ENCODE data around the gene KCNJ12. TPM values are rescaled to one million over a fixed set of nuclear protein-coding genes. Genes with fewer than 3 reads are reported as not detected.
"Not testable (repeated sequence)": the region's sequence is repeated elsewhere in the genome, so short reads cannot be mapped to it uniquely, and the experiment has no call there.

The KCNJ12 gene
- total RNA-seq, 1 donor from 2014 or later: not detected

DNA sequence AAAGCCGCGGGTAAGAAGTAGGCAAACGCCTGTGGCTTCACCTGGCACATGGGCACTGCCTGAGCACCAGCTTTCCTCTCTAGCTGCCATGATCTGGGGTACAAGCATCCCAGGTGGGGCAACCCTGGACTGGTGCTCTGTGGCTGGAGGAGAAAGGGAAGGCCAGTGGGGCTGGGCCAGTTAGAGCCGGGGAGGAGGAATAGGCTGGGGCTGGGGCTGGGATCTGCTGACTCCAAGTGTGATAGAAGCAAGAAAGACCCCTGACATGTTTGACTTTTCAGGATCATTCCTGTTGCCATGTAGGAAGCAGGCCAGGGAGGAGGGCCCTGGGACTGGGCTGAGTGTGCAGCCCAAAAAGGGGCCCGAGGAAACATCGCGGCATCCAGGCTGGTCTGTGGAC is 48.5 kb downstream of the KCNJ12 start:
- H3K4me3 Mint-ChIP-seq; H3K4me1 Mint-ChIP-seq; DNase-seq; H3K9me3 Mint-ChIP-seq; H3K27me3 Mint-ChIP-seq; H3K27ac Mint-ChIP-seq; ATAC-seq (ENCODE audit: low read depth); CTCF ChIA-PET; intact Hi-C loops (cut with micrococcal nuclease); H3K36me3 Mint-ChIP-seq (ENCODE audit: low read depth); POLR2A ChIA-PET: not testable (repeated sequence)

DNA sequence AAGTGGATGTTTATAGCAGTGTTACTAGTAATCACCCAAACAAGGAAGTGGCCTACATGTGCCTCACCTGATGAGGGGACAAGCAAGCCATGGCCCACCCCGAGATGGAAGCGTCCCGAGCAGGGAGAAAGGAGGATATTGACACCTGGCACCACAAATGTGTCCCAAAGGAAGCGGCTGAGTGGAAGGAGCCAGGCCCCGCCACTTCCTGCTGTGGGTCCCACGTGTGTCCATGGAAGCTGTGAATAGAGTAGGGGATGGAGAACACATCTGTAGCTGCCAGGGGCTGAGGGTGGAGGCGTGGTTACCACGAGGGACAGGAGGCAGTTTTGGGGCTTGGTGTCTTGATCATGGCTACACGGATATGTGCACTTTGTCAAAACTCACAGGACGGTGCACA is 49.2 kb downstream of the KCNJ12 start:
- Mint-ChIP-seq H3K36me3 (ENCODE audit: low read depth) (no peaks in the 10 kb centered on the region), H3K27me3 (peaks cover 6% of the 10 kb centered on the region), H3K27ac (no peak overlapping the region), H3K4me3 (no peak overlapping the region), H3K4me1 (no peaks in the 10 kb centered on the region), H3K9me3 (no peaks in the 10 kb centered on the region)
- POLR2A ChIA-PET: no interaction called here
- CTCF ChIA-PET: no interaction called here
- ATAC-seq (ENCODE audit: low read depth) (no peak), DNase-seq (no peak)
- TF ChIP-seq, protein P1, sequence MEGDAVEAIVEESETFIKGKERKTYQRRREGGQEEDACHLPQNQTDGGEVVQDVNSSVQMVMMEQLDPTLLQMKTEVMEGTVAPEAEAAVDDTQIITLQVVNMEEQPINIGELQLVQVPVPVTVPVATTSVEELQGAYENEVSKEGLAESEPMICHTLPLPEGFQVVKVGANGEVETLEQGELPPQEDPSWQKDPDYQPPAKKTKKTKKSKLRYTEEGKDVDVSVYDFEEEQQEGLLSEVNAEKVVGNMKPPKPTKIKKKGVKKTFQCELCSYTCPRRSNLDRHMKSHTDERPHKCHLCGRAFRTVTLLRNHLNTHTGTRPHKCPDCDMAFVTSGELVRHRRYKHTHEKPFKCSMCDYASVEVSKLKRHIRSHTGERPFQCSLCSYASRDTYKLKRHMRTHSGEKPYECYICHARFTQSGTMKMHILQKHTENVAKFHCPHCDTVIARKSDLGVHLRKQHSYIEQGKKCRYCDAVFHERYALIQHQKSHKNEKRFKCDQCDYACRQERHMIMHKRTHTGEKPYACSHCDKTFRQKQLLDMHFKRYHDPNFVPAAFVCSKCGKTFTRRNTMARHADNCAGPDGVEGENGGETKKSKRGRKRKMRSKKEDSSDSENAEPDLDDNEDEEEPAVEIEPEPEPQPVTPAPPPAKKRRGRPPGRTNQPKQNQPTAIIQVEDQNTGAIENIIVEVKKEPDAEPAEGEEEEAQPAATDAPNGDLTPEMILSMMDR (IDR thresholded peaks at IDR 0.05): no peak
- intact Hi-C loops (cut with micrococcal nuclease): no loop called here

DNA sequence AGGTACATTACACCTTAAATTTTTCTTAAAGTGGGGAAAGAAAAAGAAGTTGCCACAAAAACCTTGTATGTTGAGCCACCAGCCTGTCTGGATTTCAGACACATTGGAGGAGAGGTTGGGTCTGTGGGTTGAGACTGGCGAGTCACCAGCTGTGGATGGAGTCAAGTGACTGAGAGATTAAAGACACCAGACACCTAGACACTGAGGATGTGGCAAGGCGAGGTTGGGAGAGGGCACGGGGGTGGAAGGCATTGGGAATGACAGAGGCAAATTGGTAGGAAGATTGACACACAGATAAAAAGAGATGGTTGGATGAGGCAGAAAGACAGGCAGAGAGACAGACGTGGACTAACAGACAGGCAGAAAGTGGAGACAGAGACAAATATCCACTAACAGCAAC is 49.6 kb downstream of the KCNJ12 start:
- CTCF ChIA-PET: no interaction called here
- no peak overlapping the region for H3K27ac Mint-ChIP-seq
- intact Hi-C loops (cut with micrococcal nuclease): no loop called here
- H3K4me1 Mint-ChIP-seq: no peaks in the 10 kb centered on the region
- POLR2A ChIA-PET: no interaction called here
- H3K4me3 Mint-ChIP-seq: no peak overlapping the region
- DNase-seq: no peak
- TF ChIP-seq, protein P1 (IDR thresholded peaks at IDR 0.05): no peak
- H3K27me3 Mint-ChIP-seq: peaks cover 6% of the 10 kb centered on the region
- ATAC-seq (ENCODE audit: low read depth): no peak
- no peaks in the 10 kb centered on the region for H3K9me3 Mint-ChIP-seq
- H3K36me3 Mint-ChIP-seq (ENCODE audit: low read depth): no peaks in the 10 kb centered on the region

DNA sequence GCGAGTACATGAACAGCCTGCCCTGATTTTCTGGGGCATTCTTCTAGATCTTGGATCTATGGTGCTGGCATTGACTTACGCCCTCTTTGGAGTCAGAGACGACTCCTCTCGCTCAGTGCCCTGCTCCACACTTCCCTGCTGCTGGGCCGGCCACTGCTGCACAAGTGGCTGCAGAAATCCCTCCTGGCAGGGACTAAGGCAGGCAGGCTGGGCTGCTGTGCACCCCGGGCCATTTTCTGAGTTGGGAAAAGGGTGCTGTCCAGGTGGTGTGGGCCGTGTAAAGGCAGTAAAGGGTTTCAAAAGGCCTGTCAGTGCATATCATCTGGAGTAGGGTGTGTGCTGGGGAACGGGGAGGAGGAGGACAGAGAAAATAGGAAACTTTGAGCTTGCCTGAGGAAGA is 50.1 kb downstream of the KCNJ12 start:
- H3K4me3 Mint-ChIP-seq; intact Hi-C loops (cut with micrococcal nuclease); ATAC-seq (ENCODE audit: low read depth); DNase-seq; H3K27me3 Mint-ChIP-seq; POLR2A ChIA-PET; H3K4me1 Mint-ChIP-seq; H3K9me3 Mint-ChIP-seq; CTCF ChIA-PET; H3K36me3 Mint-ChIP-seq (ENCODE audit: low read depth); H3K27ac Mint-ChIP-seq: not testable (repeated sequence)

DNA sequence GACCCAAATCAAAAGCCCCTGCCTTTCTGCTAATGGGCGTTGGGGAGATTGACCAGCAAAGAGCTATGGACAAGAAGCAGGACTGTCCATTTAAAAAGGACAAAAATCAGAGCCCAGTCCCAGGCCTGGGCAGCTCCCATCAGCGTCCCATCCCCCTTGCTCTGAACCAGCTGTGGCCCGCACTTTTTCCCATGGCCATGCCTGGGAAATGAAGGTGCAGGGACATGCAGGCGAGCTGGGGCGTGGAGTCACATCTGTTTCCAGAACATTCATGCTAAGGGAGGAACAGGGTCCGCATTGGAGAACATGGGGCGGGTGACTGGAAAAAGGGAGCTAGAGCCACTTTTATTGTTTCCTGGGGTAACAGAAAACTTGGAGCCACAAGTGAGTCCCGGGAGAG is 50.7 kb downstream of the KCNJ12 start:
- H3K4me1 Mint-ChIP-seq; intact Hi-C loops (cut with micrococcal nuclease); H3K9me3 Mint-ChIP-seq; H3K27me3 Mint-ChIP-seq; CTCF ChIA-PET; DNase-seq; POLR2A ChIA-PET; H3K4me3 Mint-ChIP-seq; ATAC-seq (ENCODE audit: low read depth); H3K36me3 Mint-ChIP-seq (ENCODE audit: low read depth); H3K27ac Mint-ChIP-seq: not testable (repeated sequence)

DNA sequence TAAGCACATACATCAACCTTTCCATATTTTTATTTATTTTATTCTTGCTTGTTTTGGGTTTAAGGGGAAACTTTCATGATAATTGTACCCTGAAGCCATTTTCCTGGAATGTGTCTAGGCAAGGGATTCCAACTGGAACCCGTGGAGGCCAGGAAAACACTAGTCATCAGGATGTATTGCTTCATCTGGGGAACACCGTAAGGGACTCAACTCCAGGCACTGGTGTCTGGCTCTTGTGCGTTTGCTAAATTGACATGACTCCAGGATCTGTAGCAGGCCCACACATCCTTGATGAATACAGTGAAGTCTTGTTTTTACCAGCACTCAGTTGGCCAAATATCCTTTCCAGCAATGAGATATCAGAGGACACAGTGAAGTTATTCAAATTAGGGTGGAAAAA is 51.6 kb downstream of the KCNJ12 start:
- H3K4me3 Mint-ChIP-seq; DNase-seq; CTCF ChIA-PET; H3K27me3 Mint-ChIP-seq; H3K36me3 Mint-ChIP-seq (ENCODE audit: low read depth); H3K27ac Mint-ChIP-seq; intact Hi-C loops (cut with micrococcal nuclease); POLR2A ChIA-PET; H3K9me3 Mint-ChIP-seq; ATAC-seq (ENCODE audit: low read depth); H3K4me1 Mint-ChIP-seq: not testable (repeated sequence)

DNA sequence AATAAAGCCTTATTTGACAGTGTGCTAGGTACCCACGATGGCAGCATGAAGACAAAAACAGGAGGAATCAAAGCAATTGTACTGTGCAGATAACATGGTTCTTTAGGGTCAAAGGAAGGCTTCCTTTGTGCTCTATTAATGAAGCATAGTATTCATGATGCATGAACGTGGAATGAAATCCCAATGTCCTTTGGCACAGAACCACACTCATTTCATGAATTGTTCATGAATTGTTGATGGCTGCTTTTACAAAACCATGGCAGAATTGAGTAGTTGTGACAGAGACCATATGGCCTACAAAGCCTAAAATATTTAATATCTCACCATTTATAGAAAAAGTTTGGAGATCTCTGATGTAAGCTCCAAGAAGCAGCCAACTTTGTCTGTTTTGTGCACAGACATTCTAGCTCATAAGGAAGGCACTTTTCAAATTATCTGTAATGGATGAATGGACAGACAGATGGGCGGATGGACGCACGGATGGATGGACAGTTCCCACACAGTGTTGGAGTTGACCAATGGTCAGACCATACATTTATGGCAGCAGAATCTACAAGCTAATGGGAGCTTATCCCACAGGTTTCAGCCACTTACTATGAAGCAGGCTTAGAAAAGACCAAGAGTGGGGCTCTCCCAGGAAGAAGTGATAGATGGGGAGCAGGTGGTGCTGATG is 52.7 kb downstream of the KCNJ12 start:
- H3K27ac Mint-ChIP-seq; intact Hi-C loops (cut with micrococcal nuclease); H3K36me3 Mint-ChIP-seq (ENCODE audit: low read depth); H3K4me3 Mint-ChIP-seq; POLR2A ChIA-PET; H3K27me3 Mint-ChIP-seq; ATAC-seq (ENCODE audit: low read depth); DNase-seq; H3K4me1 Mint-ChIP-seq; H3K9me3 Mint-ChIP-seq; CTCF ChIA-PET: not testable (repeated sequence)

DNA sequence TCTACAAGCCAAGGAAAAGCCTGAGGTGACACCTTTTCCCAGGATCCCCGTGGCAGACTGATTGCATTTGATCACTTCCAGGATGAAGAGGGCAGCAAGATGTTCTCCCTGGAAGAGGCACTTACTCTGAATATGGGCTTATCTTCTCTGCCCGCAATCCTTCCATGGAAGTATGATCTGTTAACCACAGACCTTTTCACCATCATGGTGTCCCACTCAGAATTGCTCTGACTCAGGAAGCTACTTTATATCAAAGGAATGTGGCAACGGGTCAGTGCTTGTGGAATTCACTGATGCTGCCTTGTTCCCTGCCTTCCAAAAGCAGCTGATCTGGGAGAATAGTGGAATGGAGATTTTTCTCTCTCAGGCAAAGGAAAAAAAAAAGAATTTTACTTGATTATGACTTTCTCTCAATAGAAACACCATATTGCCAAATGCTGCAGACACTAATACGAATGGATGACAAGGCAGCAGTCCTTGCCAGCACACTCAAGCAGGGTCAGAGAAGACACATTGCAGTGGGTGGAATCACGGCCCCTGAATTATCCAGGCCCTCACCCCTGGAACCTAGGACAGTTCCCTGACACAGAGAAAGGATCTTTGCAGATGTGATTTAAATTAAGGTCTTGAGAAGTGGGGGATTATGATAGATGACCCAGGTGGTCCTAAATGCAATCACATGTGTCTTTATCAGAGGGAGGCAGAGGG is 53.9 kb downstream of the KCNJ12 start:
- H3K9me3 Mint-ChIP-seq; H3K4me3 Mint-ChIP-seq; intact Hi-C loops (cut with micrococcal nuclease); H3K27ac Mint-ChIP-seq; POLR2A ChIA-PET; CTCF ChIA-PET; ATAC-seq (ENCODE audit: low read depth); H3K36me3 Mint-ChIP-seq (ENCODE audit: low read depth); DNase-seq; H3K4me1 Mint-ChIP-seq; H3K27me3 Mint-ChIP-seq: not testable (repeated sequence)

DNA sequence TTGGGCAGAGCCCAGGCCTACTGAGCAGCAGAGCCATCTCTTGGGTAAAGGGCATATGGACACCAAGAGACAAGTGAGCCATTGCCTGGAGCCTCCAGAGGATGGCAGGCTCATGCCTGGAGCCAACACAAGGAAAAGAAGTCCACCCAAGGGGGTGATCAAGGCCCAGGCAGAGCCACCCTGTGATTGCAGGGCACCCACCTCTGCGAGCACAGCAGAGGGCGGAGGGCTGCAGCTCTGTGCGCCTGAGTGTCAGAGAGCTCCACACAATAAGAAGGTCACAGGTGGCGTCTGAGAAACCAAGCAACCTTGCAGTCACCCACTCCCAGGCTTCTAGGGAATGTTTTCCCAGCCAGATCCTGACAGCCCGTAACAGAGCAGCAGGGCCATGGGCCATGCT is 57.8 kb downstream of the KCNJ12 start:
- POLR2A ChIA-PET; intact Hi-C loops (cut with micrococcal nuclease); H3K9me3 Mint-ChIP-seq; CTCF ChIA-PET; H3K27me3 Mint-ChIP-seq; H3K4me1 Mint-ChIP-seq; ATAC-seq (ENCODE audit: low read depth); H3K36me3 Mint-ChIP-seq (ENCODE audit: low read depth); DNase-seq; H3K27ac Mint-ChIP-seq; H3K4me3 Mint-ChIP-seq: not testable (repeated sequence)

DNA sequence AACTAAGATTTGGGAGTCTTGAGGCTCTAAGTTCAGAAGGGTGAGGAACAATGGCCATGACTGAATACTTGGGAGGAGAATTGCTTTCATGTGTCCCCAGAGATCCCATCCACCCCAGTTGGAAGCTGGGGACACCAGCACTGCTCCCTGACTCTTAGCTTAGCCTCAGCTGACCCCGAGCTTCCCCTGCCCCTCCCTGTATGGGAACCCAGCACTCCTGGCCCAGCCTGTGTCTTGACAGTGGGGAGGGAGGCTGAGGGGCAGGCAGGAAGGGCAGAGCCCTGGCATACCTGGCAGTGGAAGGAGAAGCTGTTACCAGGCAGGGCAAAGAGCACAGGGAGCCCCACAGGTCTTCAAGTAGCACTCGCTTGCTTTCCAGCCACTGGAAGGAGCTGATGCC is 58.8 kb downstream of the KCNJ12 start:
- H3K4me1 Mint-ChIP-seq; H3K9me3 Mint-ChIP-seq; POLR2A ChIA-PET; H3K4me3 Mint-ChIP-seq; intact Hi-C loops (cut with micrococcal nuclease); H3K36me3 Mint-ChIP-seq (ENCODE audit: low read depth); H3K27ac Mint-ChIP-seq; H3K27me3 Mint-ChIP-seq; DNase-seq; CTCF ChIA-PET; ATAC-seq (ENCODE audit: low read depth): not testable (repeated sequence)

DNA sequence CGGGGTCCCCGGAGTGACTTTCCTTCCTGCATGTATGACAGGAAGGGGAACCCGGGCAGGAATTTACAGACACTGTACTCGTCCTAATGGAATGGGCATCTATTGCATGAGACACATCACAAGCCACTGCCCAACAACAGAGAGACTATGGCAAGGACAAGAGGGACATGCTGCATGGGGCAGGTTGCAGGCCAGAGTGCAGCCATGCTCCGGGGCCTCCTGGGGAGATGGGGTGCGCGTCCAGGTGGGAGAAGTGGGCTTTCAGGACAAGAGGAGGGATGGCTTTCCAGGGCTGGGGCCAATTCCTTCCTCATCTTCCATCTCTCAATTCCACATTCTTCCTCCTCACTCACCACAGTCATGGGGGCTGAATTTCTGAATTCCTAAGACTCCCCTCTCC is 60.3 kb downstream of the KCNJ12 start:
- POLR2A ChIA-PET; H3K4me1 Mint-ChIP-seq; H3K9me3 Mint-ChIP-seq; H3K27me3 Mint-ChIP-seq; ATAC-seq (ENCODE audit: low read depth); CTCF ChIA-PET; DNase-seq; H3K4me3 Mint-ChIP-seq; H3K27ac Mint-ChIP-seq; intact Hi-C loops (cut with micrococcal nuclease); H3K36me3 Mint-ChIP-seq (ENCODE audit: low read depth): not testable (repeated sequence)

Data from activated B cell treated with CpG ODN at 0.5 μM for 24 hours (primary cell).